ENCODE data around the gene GATA2.

Gene GATA2

GRCh38 chr3:128455786-128456748 is 36.9 kb downstream of the GATA2 start:
- no peak for TF ChIP-seq CTCF (conservative IDR thresholded peaks at IDR 0.05; ENCODE audit: low read length)
- no peak overlapping the region for H3K4me3 ChIP-seq (ENCODE audit: low read length)
- no peak for DNase-seq (ENCODE audit: low read depth)

- no peak for DNase-seq (ENCODE audit: low read depth)
- TF ChIP-seq CTCF (conservative IDR thresholded peaks at IDR 0.05; ENCODE audit: low read length): no peak
- H3K4me3 ChIP-seq (ENCODE audit: low read length): no peak overlapping the region
Measured at GRCh38 chr3:128455116-128455515, 37.9 kb downstream of the GATA2 start.

- no peak for TF ChIP-seq CTCF (conservative IDR thresholded peaks at IDR 0.05; ENCODE audit: low read length)
- no peak overlapping the region for H3K4me3 ChIP-seq (ENCODE audit: low read length)
- DNase-seq (ENCODE audit: low read depth): no peak
Measured at GRCh38 chr3:128454310-128454618, 38.7 kb downstream of the GATA2 start.

- TF ChIP-seq CTCF (conservative IDR thresholded peaks at IDR 0.05; ENCODE audit: low read length): no peak
- no peak overlapping the region for H3K4me3 ChIP-seq (ENCODE audit: low read length)
- no peak for DNase-seq (ENCODE audit: low read depth)
Measured at GRCh38 chr3:128453501-128454309, 39.3 kb downstream of the GATA2 start.

- no peak overlapping the region for H3K4me3 ChIP-seq (ENCODE audit: low read length)
- TF ChIP-seq CTCF (conservative IDR thresholded peaks at IDR 0.05; ENCODE audit: low read length): no peak
- DNase-seq (ENCODE audit: low read depth): no peak
Measured at GRCh38 chr3:128452678-128453275, 40.2 kb downstream of the GATA2 start.

GRCh38 chr3:128452120-128452519 is 40.9 kb downstream of the GATA2 start:
- no peak for DNase-seq (ENCODE audit: low read depth)
- TF ChIP-seq CTCF (conservative IDR thresholded peaks at IDR 0.05; ENCODE audit: low read length): no peak
- H3K4me3 ChIP-seq (ENCODE audit: low read length): no peak overlapping the region
